NT2/D1 (cell line): ENCODE data around the gene CTNS.

Experiments
- DNase-seq: peaks from one replicate; pipeline ENCODE4 v3.0.0-alpha.2; 2011; ENCODE audit warnings: low read depth, low spot score
- H3K27me3 ChIP-seq: 2 replicates; pipeline ENCODE4 v1.6.0; 2011; ENCODE audit warnings: mild to moderate bottlenecking; ENCODE audit not compliant: insufficient read length, insufficient read depth
- H3K36me3 ChIP-seq: 2 replicates; pipeline ENCODE4 v1.6.1; 2011; ENCODE audit warnings: mild to moderate bottlenecking, low read length, mixed read lengths; ENCODE audit not compliant: insufficient read depth, insufficient read length
- H3K4me1 ChIP-seq: 2 replicates; pipeline ENCODE4 v1.5.1; 2011; ENCODE audit not compliant: insufficient read depth, insufficient read length
- H3K4me3 ChIP-seq: 2 replicates; pipeline ENCODE4 v1.5.1; 2011; ENCODE audit warnings: low read depth; ENCODE audit not compliant: insufficient read length
- H3K9ac ChIP-seq: 2 replicates; pipeline ENCODE4 v1.6.0; 2011; ENCODE audit warnings: low read depth; ENCODE audit not compliant: insufficient read length
- H3K9me3 ChIP-seq: 2 replicates; pipeline ENCODE4 v1.5.1; 2011; ENCODE audit warnings: mild to moderate bottlenecking, low read length; ENCODE audit not compliant: insufficient read depth
- SUZ12 ChIP-seq: IDR thresholded peaks from 2 replicates; pipeline ENCODE4 v1.6.1; 2011; ENCODE audit not compliant: insufficient read length, insufficient read depth; ENCODE audit errors: extremely low read depth
- YY1 ChIP-seq: IDR thresholded peaks from 2 replicates; pipeline ENCODE4 v1.6.1; 2011; ENCODE audit not compliant: insufficient read length, insufficient read depth
- ZNF274 ChIP-seq: IDR thresholded peaks from 2 replicates; pipeline ENCODE4 v1.6.1; 2011; ENCODE audit warnings: mild to moderate bottlenecking, low read depth, low read length

CTNS gene

GRCh38 chr17:3639981-3640596 is 3.5 kb downstream of the CTNS start:
- TF ChIP-seq YY1, result no peak
- no peak for TF ChIP-seq SUZ12
- no peak for TF ChIP-seq ZNF274
- Histone ChIP-seq H3K9ac (no peak overlapping the region), H3K36me3 (peaks cover 47% of the 10 kb centered on the region), H3K4me1 (peaks cover 7% of the 10 kb centered on the region), H3K27me3 (no peaks in the 10 kb centered on the region), H3K9me3 (no peaks in the 10 kb centered on the region), H3K4me3 (no peak overlapping the region)
- DNase-seq, result no peak

GRCh38 chr17:3641014-3641413 is 4.5 kb downstream of the CTNS start:
- no peaks in the 10 kb centered on the region for H3K27me3 ChIP-seq
- H3K4me3 ChIP-seq, result no peak overlapping the region
- peaks cover 7% of the 10 kb centered on the region for H3K4me1 ChIP-seq
- no peak for DNase-seq
- no peak for TF ChIP-seq ZNF274
- no peak for TF ChIP-seq YY1
- no peak for TF ChIP-seq SUZ12
- peaks cover 52% of the 10 kb centered on the region for H3K36me3 ChIP-seq
- H3K9ac ChIP-seq, result no peak overlapping the region
- H3K9me3 ChIP-seq, result no peaks in the 10 kb centered on the region

- no peaks in the 10 kb centered on the region for H3K27me3 ChIP-seq
- peaks cover 61% of the 10 kb centered on the region for H3K36me3 ChIP-seq
- H3K9me3 ChIP-seq, result no peaks in the 10 kb centered on the region
- H3K4me3 ChIP-seq, result no peak overlapping the region
- peaks cover 9% of the 10 kb centered on the region for H3K4me1 ChIP-seq
- H3K9ac ChIP-seq, result no peak overlapping the region
- DNase-seq, result no peak
- TF ChIP-seq YY1 (no peak), ZNF274 (no peak), SUZ12 (no peak)
These were observed 5.3 kb downstream of the CTNS start for GRCh38 chr17:3641717-3642486.

- no peaks in the 10 kb centered on the region for H3K9me3 ChIP-seq
- H3K4me3 ChIP-seq, result no peak overlapping the region
- H3K4me1 ChIP-seq, result peaks cover 9% of the 10 kb centered on the region
- no peak for DNase-seq
- H3K27me3 ChIP-seq, result no peaks in the 10 kb centered on the region
- TF ChIP-seq SUZ12 (no peak), YY1 (no peak), ZNF274 (no peak)
- H3K9ac ChIP-seq, result no peak overlapping the region
- peaks cover 69% of the 10 kb centered on the region for H3K36me3 ChIP-seq
These were observed 7.4 kb downstream of the CTNS start for GRCh38 chr17:3643889-3644349.

- H3K4me3 ChIP-seq, result no peak overlapping the region
- DNase-seq, result no peak
- peaks cover 75% of the 10 kb centered on the region for H3K36me3 ChIP-seq
- no peak for TF ChIP-seq SUZ12
- TF ChIP-seq YY1, result no peak
- no peak for TF ChIP-seq ZNF274
- no peaks in the 10 kb centered on the region for H3K9me3 ChIP-seq
- H3K9ac ChIP-seq, result no peak overlapping the region
- peaks cover 7% of the 10 kb centered on the region for H3K4me1 ChIP-seq
- H3K27me3 ChIP-seq, result no peaks in the 10 kb centered on the region
These were observed 8.8 kb downstream of the CTNS start for GRCh38 chr17:3645310-3645709.

- peaks cover 2% of the 10 kb centered on the region for H3K4me1 ChIP-seq
- H3K4me3 ChIP-seq, result no peak overlapping the region
- DNase-seq, result no peak
- no peaks in the 10 kb centered on the region for H3K27me3 ChIP-seq
- TF ChIP-seq SUZ12 (no peak), YY1 (no peak), ZNF274 (no peak)
- no peak overlapping the region for H3K9ac ChIP-seq
- peaks cover 71% of the 10 kb centered on the region for H3K36me3 ChIP-seq
- H3K9me3 ChIP-seq, result no peaks in the 10 kb centered on the region
These were observed 10.7 kb downstream of the CTNS start for GRCh38 chr17:3647251-3647650.

- TF ChIP-seq YY1 (no peak), ZNF274 (no peak), SUZ12 (no peak)
- peaks cover 77% of the 10 kb centered on the region for H3K36me3 ChIP-seq
- no peak overlapping the region for H3K9ac ChIP-seq
- H3K4me3 ChIP-seq, result no peak overlapping the region
- H3K9me3 ChIP-seq, result no peaks in the 10 kb centered on the region
- peaks cover 2% of the 10 kb centered on the region for H3K4me1 ChIP-seq
- no peaks in the 10 kb centered on the region for H3K27me3 ChIP-seq
- DNase-seq, result no peak
These were observed 11.4 kb downstream of the CTNS start for GRCh38 chr17:3647769-3648555.
